Measurements from ENCODE around the gene MYOCOS.
"Not testable (repeated sequence)": the region's sequence is repeated elsewhere in the genome, so short reads cannot be mapped to it uniquely, and the experiment has no call there.

The MYOCOS gene

GRCh38 chr1:171627020-171627419 is 5.0 kb downstream of the MYOCOS start:
- DNase-seq = no peak

GRCh38 chr1:171628225-171628624 is 6.2 kb downstream of the MYOCOS start:
- DNase-seq = no peak

- DNase-seq = no peak
Observed at GRCh38 chr1:171635661-171636060, 13.6 kb downstream of the MYOCOS start.

- no peak for DNase-seq
Observed at GRCh38 chr1:171636141-171636540, 14.1 kb downstream of the MYOCOS start.

- no peak for DNase-seq
Observed at GRCh38 chr1:171637928-171638576, 16.0 kb downstream of the MYOCOS start.

GRCh38 chr1:171640225-171640624 is 18.2 kb downstream of the MYOCOS start:
- no peak for DNase-seq

- DNase-seq = no peak
Observed at GRCh38 chr1:171641076-171641864, 19.2 kb downstream of the MYOCOS start.

- no peak for DNase-seq
Observed at GRCh38 chr1:171642197-171642596, 20.2 kb downstream of the MYOCOS start.

- no peak for DNase-seq
Observed at GRCh38 chr1:171643156-171643555, 21.1 kb downstream of the MYOCOS start.

- DNase-seq = peak; percentile 54
Observed at GRCh38 chr1:171644805-171645483, 22.9 kb downstream of the MYOCOS start.

GRCh38 chr1:171645553-171646248 is 23.7 kb downstream of the MYOCOS start:
- no peak for DNase-seq

- no peak for DNase-seq
Observed at GRCh38 chr1:171646249-171646560, 24.2 kb downstream of the MYOCOS start.

- no peak for DNase-seq
Observed at GRCh38 chr1:171652234-171652822, 30.3 kb downstream of the MYOCOS start, which contains the start of gene MYOC. Gene MYOC (minus strand): TSS chr1:171652688. CDS start chr1:171652611, 77 bp downstream.

GRCh38 chr1:171653796-171654195 is 31.8 kb downstream of the MYOCOS start:
- DNase-seq = no peak

GRCh38 chr1:171654201-171654941 is 32.3 kb downstream of the MYOCOS start:
- DNase-seq = no peak

- peak; percentile 50 for DNase-seq
Observed at GRCh38 chr1:171654942-171655745, 33.1 kb downstream of the MYOCOS start.

GRCh38 chr1:171655746-171656116 is 33.7 kb downstream of the MYOCOS start:
- no peak for DNase-seq

GRCh38 chr1:171656206-171656605 is 34.2 kb downstream of the MYOCOS start:
- DNase-seq = not testable (repeated sequence)

- DNase-seq = no peak
Observed at GRCh38 chr1:171661076-171661650, 39.1 kb downstream of the MYOCOS start.

GRCh38 chr1:171663036-171663853 is 41.2 kb downstream of the MYOCOS start:
- DNase-seq = no peak
